ENCODE data around the gene CCDC6. TPM values are rescaled to one million over a fixed set of nuclear protein-coding genes. Genes with fewer than 3 reads are reported as not detected.

CCDC6 gene
- total RNA-seq, 2 experiments from 2014 or later: 21.6 to 22.1 TPM

GRCh38 chr10:59865101-59865500, 41.3 kb downstream of the CCDC6 start:
- H3K36me3 ChIP-seq (ENCODE audit: insufficient read depth, low read length): no peaks in the 10 kb centered on the region
- Mint-ChIP-seq H3K27ac (peak overlapping the region; percentile 10), H3K4me3 (no peak overlapping the region), H3K36me3 (ENCODE audit: low read depth) (peaks cover 18% of the 10 kb centered on the region), H3K27me3 (no peaks in the 10 kb centered on the region), H3K4me1 (ENCODE audit: low read depth) (peaks cover 79% of the 10 kb centered on the region), H3K9me3 (no peaks in the 10 kb centered on the region)
- ATAC-seq (ENCODE audit: poor library complexity) (peak; percentile 54), DNase-seq (peak in 3 of 14 experiments; percentile 39 to 55 (median 51))
- H3K27ac ChIP-seq (ENCODE audit: low read depth in 1 of 2, low read length in 2 of 2): no peak overlapping the region
- TF ChIP-seq, protein P1, sequence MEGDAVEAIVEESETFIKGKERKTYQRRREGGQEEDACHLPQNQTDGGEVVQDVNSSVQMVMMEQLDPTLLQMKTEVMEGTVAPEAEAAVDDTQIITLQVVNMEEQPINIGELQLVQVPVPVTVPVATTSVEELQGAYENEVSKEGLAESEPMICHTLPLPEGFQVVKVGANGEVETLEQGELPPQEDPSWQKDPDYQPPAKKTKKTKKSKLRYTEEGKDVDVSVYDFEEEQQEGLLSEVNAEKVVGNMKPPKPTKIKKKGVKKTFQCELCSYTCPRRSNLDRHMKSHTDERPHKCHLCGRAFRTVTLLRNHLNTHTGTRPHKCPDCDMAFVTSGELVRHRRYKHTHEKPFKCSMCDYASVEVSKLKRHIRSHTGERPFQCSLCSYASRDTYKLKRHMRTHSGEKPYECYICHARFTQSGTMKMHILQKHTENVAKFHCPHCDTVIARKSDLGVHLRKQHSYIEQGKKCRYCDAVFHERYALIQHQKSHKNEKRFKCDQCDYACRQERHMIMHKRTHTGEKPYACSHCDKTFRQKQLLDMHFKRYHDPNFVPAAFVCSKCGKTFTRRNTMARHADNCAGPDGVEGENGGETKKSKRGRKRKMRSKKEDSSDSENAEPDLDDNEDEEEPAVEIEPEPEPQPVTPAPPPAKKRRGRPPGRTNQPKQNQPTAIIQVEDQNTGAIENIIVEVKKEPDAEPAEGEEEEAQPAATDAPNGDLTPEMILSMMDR (IDR thresholded peaks at IDR 0.05): peak; percentile 58
- H3K4me3 ChIP-seq (ENCODE audit: low read length): no peak overlapping the region
- intact Hi-C loops (cut with DNase I, micrococcal nuclease): loop anchor here (5.0 to 10.0 kb wide), 2 partner anchors 42 to 170 kb away; partner anchors contain the start of gene CCDC6 (in 1 of the 2)
- H3K4me1 ChIP-seq (ENCODE audit: insufficient read depth, low read length): peaks cover 16% of the 10 kb centered on the region
- no peaks in the 10 kb centered on the region for H3K9me3 ChIP-seq (ENCODE audit: control insufficient read depth in 1 of 2, insufficient read depth in 1 of 2, low read length in 2 of 2)
- ChIA-PET POLR2A (interaction anchor here (0.8 kb wide), 1 partner anchor 42 kb away, joined by 4 read pairs; the partner anchor contains the start of gene CCDC6), CTCF (interaction anchor here (1.1 to 4.1 kb wide), 7 partner anchors 8 to 239 kb away, joined by 3 to 26 read pairs (median 5); partner anchors contain the start of gene CCDC6)
- H3K27me3 ChIP-seq (ENCODE audit: control insufficient read depth in 1 of 2, insufficient read depth in 2 of 2, low read length in 2 of 2): no peaks in the 10 kb centered on the region

DNA sequence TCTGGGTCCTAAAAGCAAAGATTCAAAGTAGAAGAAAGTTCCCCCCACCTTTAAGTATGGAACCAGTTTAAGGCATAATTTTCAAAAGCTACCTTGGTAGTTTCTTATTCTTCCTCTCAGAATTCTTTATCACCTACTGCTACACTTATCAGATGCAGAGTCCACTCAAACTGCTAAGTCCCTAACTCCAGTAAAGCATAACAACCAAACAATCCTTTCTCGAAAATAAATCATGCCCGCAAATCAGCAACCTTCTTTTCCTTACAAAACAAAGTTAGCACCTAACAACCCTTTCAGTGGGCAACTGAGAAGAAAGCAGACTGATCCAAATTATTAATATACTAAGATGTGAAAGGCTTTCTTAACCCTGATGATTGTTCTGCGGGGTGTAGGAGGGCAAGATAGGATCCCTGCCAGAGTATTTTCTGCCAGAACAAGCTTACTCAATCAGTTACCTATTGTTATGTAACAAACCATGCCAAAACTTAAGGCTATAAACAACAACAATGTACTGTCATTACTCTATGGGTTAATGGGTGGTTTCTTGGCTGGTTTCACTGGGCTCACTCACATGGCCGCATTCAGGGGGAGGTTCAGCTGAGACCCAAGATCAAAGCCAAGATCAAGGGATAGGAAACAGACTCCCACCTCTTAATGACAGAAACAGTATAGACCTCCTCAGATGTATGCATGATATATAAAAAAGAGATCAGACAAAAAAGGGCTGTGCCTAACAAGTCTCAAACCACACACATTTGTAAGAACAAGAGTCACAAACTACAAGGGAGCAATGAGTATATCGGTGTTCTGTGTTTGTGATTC, 42.0 kb downstream of the CCDC6 start:
- TF ChIP-seq, protein P1 (IDR thresholded peaks at IDR 0.05): no peak
- peaks cover 75% of the 10 kb centered on the region for H3K4me1 Mint-ChIP-seq (ENCODE audit: low read depth)
- no peaks in the 10 kb centered on the region for H3K27me3 Mint-ChIP-seq
- ATAC-seq (ENCODE audit: poor library complexity): peak; percentile 70
- ChIA-PET POLR2A (interaction anchor here (0.8 kb wide), 1 partner anchor 42 kb away, joined by 4 read pairs; the partner anchor contains the start of gene CCDC6), CTCF (interaction anchor here (1.1 to 4.1 kb wide), 7 partner anchors 9 to 238 kb away, joined by 3 to 26 read pairs (median 5); partner anchors contain the start of gene CCDC6)
- no peaks in the 10 kb centered on the region for H3K9me3 ChIP-seq (ENCODE audit: control insufficient read depth in 1 of 2, insufficient read depth in 1 of 2, low read length in 2 of 2)
- H3K36me3 Mint-ChIP-seq (ENCODE audit: low read depth): peaks cover 22% of the 10 kb centered on the region
- no peaks in the 10 kb centered on the region for H3K27me3 ChIP-seq (ENCODE audit: control insufficient read depth in 1 of 2, insufficient read depth in 2 of 2, low read length in 2 of 2)
- H3K9me3 Mint-ChIP-seq: no peaks in the 10 kb centered on the region
- no peak overlapping the region for H3K27ac ChIP-seq (ENCODE audit: low read depth in 1 of 2, low read length in 2 of 2)
- H3K36me3 ChIP-seq (ENCODE audit: insufficient read depth, low read length): no peaks in the 10 kb centered on the region
- intact Hi-C loops (cut with DNase I, micrococcal nuclease): loop anchor here in 1 of 2 experiments (10.0 kb wide), 1 partner anchor 170 kb away; no protein-coding TSS in a partner anchor
- no peak overlapping the region for H3K4me3 ChIP-seq (ENCODE audit: low read length)
- peak overlapping the region; percentile 10 for H3K27ac Mint-ChIP-seq
- peaks cover 12% of the 10 kb centered on the region for H3K4me1 ChIP-seq (ENCODE audit: insufficient read depth, low read length)
- peak in 2 of 14 experiments; percentile 22 to 25 for DNase-seq
- H3K4me3 Mint-ChIP-seq: no peak overlapping the region

- Mint-ChIP-seq H3K36me3 (ENCODE audit: low read depth) (peaks cover 26% of the 10 kb centered on the region), H3K4me3 (no peak overlapping the region), H3K27ac (no peak overlapping the region), H3K9me3 (no peaks in the 10 kb centered on the region), H3K27me3 (no peaks in the 10 kb centered on the region), H3K4me1 (ENCODE audit: low read depth) (peaks cover 57% of the 10 kb centered on the region)
- ChIA-PET CTCF (no interaction called here), POLR2A (no interaction called here)
- no peak overlapping the region for H3K4me3 ChIP-seq (ENCODE audit: low read length)
- no peaks in the 10 kb centered on the region for H3K27me3 ChIP-seq (ENCODE audit: control insufficient read depth in 1 of 2, insufficient read depth in 2 of 2, low read length in 2 of 2)
- peaks cover 3% of the 10 kb centered on the region for H3K4me1 ChIP-seq (ENCODE audit: insufficient read depth, low read length)
- intact Hi-C loops (cut with DNase I, micrococcal nuclease): no loop called here
- H3K36me3 ChIP-seq (ENCODE audit: insufficient read depth, low read length): no peaks in the 10 kb centered on the region
- no peak for ATAC-seq (ENCODE audit: poor library complexity)
- no peak for DNase-seq
- no peak overlapping the region for H3K27ac ChIP-seq (ENCODE audit: low read depth in 1 of 2, low read length in 2 of 2)
- no peaks in the 10 kb centered on the region for H3K9me3 ChIP-seq (ENCODE audit: control insufficient read depth in 1 of 2, insufficient read depth in 1 of 2, low read length in 2 of 2)
- TF ChIP-seq, protein P1 (IDR thresholded peaks at IDR 0.05): no peak
Observed at GRCh38 chr10:59859570-59859969, 46.8 kb downstream of the CCDC6 start.

Data from CD4-positive, alpha-beta T cell (primary cell).